ENCODE measurements around the gene CXXC5.

The CXXC5 gene

GRCh38 chr5:139682016-139682975, 34.1 kb downstream of the CXXC5 start:
- DNase-seq (ENCODE audit: low read depth) = no peak

- DNase-seq (ENCODE audit: low read depth) = no peak
Measured at GRCh38 chr5:139683295-139684271, 35.4 kb downstream of the CXXC5 start.

GRCh38 chr5:139684350-139684880, 36.3 kb downstream of the CXXC5 start:
- no peak for DNase-seq (ENCODE audit: low read depth)

GRCh38 chr5:139684881-139685749, 37.0 kb downstream of the CXXC5 start:
- no peak for DNase-seq (ENCODE audit: low read depth)

GRCh38 chr5:139685886-139686285, 37.7 kb downstream of the CXXC5 start:
- no peak for DNase-seq (ENCODE audit: low read depth)

GRCh38 chr5:139686356-139686705, 38.2 kb downstream of the CXXC5 start:
- no peak for DNase-seq (ENCODE audit: low read depth)

- DNase-seq (ENCODE audit: low read depth) = no peak
Measured at GRCh38 chr5:139686706-139687441, 38.7 kb downstream of the CXXC5 start.

- no peak for DNase-seq (ENCODE audit: low read depth)
Measured at GRCh38 chr5:139687656-139688055, 39.5 kb downstream of the CXXC5 start.

- no peak for DNase-seq (ENCODE audit: low read depth)
Measured at GRCh38 chr5:139688088-139688702, 40.0 kb downstream of the CXXC5 start.

GRCh38 chr5:139688751-139689372, 40.7 kb downstream of the CXXC5 start:
- no peak for DNase-seq (ENCODE audit: low read depth)

GRCh38 chr5:139689631-139690063, 41.5 kb downstream of the CXXC5 start:
- no peak for DNase-seq (ENCODE audit: low read depth)

- no peak for DNase-seq (ENCODE audit: low read depth)
Measured at GRCh38 chr5:139690064-139690802, 42.1 kb downstream of the CXXC5 start.

GRCh38 chr5:139690803-139691629, 42.9 kb downstream of the CXXC5 start:
- no peak for DNase-seq (ENCODE audit: low read depth)

GRCh38 chr5:139692148-139692547, 44.0 kb downstream of the CXXC5 start:
- DNase-seq (ENCODE audit: low read depth) = no peak

GRCh38 chr5:139692679-139693308, 44.6 kb downstream of the CXXC5 start:
- DNase-seq (ENCODE audit: low read depth) = no peak

- DNase-seq (ENCODE audit: low read depth) = no peak
Measured at GRCh38 chr5:139693676-139694364, 45.7 kb downstream of the CXXC5 start.

GRCh38 chr5:139694556-139695177, 46.5 kb downstream of the CXXC5 start:
- DNase-seq (ENCODE audit: low read depth) = no peak

All from stimulated activated CD8-positive, alpha-beta memory T cell treated with anti-CD3 and anti-CD28 coated beads, Interleukin-7, amount 100 ng/mL, for 24 hours (primary cell).